GM12872 (cell line): ENCODE results near the gene PDLIM4.
A peak's percentile ranks its signal among the peaks of the same experiment; 100 is the strongest.

Source experiments
- CTCF ChIP-seq: IDR thresholded peaks from 3 replicates; pipeline ENCODE4 v1.5.1; 2011; ENCODE audit warnings: low read depth, mild to moderate bottlenecking, low read length, moderate library complexity; ENCODE audit not compliant: insufficient read depth

PDLIM4 gene

GRCh38 chr5:132277971-132278853 is 20.7 kb downstream of the PDLIM4 start:
- TF ChIP-seq CTCF, result no peak

GRCh38 chr5:132279801-132280200 is 22.3 kb downstream of the PDLIM4 start:
- no peak for TF ChIP-seq CTCF

- TF ChIP-seq CTCF, result no peak
Observed at GRCh38 chr5:132280371-132281240, 23.1 kb downstream of the PDLIM4 start.

- TF ChIP-seq CTCF, result no peak
Observed at GRCh38 chr5:132281856-132282614, 24.5 kb downstream of the PDLIM4 start.

GRCh38 chr5:132283423-132284043 is 26.0 kb downstream of the PDLIM4 start:
- TF ChIP-seq CTCF, result peak; percentile 48

GRCh38 chr5:132289097-132289496 is 31.6 kb downstream of the PDLIM4 start:
- no peak for TF ChIP-seq CTCF
